ENCODE measurements around the gene HIVEP3. TPM values are rescaled to one million over a fixed set of nuclear protein-coding genes. Genes with fewer than 3 reads are reported as not detected.
A peak's percentile ranks its signal among the peaks of the same experiment; 100 is the strongest.

HIVEP3 gene
- total RNA-seq, 1 experiment from 2014 or later: 2.8 TPM

- Histone ChIP-seq H3K9me3 (replicated peaks) (no peaks in the 10 kb centered on the region), H3K4me3 (no peak overlapping the region), H3K4me1 (no peaks in the 10 kb centered on the region), H3K27me3 (no peaks in the 10 kb centered on the region), H3K27ac (no peak overlapping the region), H3K36me3 (no peaks in the 10 kb centered on the region)
- no peak for DNase-seq
Observed at GRCh38 chr1:41803656-41804055, 115.1 kb downstream of the HIVEP3 start.

- Histone ChIP-seq H3K27me3 (no peaks in the 10 kb centered on the region), H3K9me3 (replicated peaks) (no peaks in the 10 kb centered on the region), H3K27ac (no peak overlapping the region), H3K4me1 (no peaks in the 10 kb centered on the region), H3K4me3 (no peak overlapping the region), H3K36me3 (no peaks in the 10 kb centered on the region)
- DNase-seq: no peak
Observed at GRCh38 chr1:41802532-41803501, 115.9 kb downstream of the HIVEP3 start.

- no peak for DNase-seq
- no peaks in the 10 kb centered on the region for H3K9me3 ChIP-seq (replicated peaks)
- H3K27ac ChIP-seq: no peak overlapping the region
- no peaks in the 10 kb centered on the region for H3K36me3 ChIP-seq
- H3K27me3 ChIP-seq: no peaks in the 10 kb centered on the region
- H3K4me3 ChIP-seq: no peak overlapping the region
- H3K4me1 ChIP-seq: no peaks in the 10 kb centered on the region
Observed at GRCh38 chr1:41800311-41800829, 118.4 kb downstream of the HIVEP3 start.

- Histone ChIP-seq H3K4me3 (no peak overlapping the region), H3K36me3 (no peaks in the 10 kb centered on the region), H3K4me1 (no peaks in the 10 kb centered on the region), H3K9me3 (replicated peaks) (no peaks in the 10 kb centered on the region), H3K27me3 (no peaks in the 10 kb centered on the region; the same call in 1 of the 2 replicates), H3K27ac (no peak overlapping the region)
- DNase-seq: no peak
Observed at GRCh38 chr1:41799723-41800122, 119.0 kb downstream of the HIVEP3 start.

- H3K27me3 ChIP-seq: no peaks in the 10 kb centered on the region; the same call in 1 of the 2 replicates
- no peaks in the 10 kb centered on the region for H3K9me3 ChIP-seq (replicated peaks)
- no peaks in the 10 kb centered on the region; the same call in 1 of the 2 replicates for H3K4me1 ChIP-seq
- H3K4me3 ChIP-seq: no peak overlapping the region
- H3K36me3 ChIP-seq: no peaks in the 10 kb centered on the region
- H3K27ac ChIP-seq: no peak overlapping the region
- no peak for DNase-seq
Observed at GRCh38 chr1:41799205-41799604, 119.5 kb downstream of the HIVEP3 start.

GRCh38 chr1:41795205-41795762 is 123.4 kb downstream of the HIVEP3 start:
- Histone ChIP-seq H3K4me3 (no peak overlapping the region), H3K4me1 (no peaks in the 10 kb centered on the region; the same call in 1 of the 2 replicates), H3K27me3 (no peaks in the 10 kb centered on the region; the same call in 1 of the 2 replicates), H3K36me3 (no peaks in the 10 kb centered on the region), H3K27ac (no peak overlapping the region), H3K9me3 (replicated peaks) (peaks cover 6% of the 10 kb centered on the region; the same call in 1 of the 2 replicates)
- peak in 1 of 2 experiments; percentile 38 for DNase-seq

- DNase-seq: no peak
- Histone ChIP-seq H3K4me3 (no peak overlapping the region), H3K4me1 (no peaks in the 10 kb centered on the region; the same call in 1 of the 2 replicates), H3K27me3 (no peaks in the 10 kb centered on the region; the same call in 1 of the 2 replicates), H3K36me3 (no peaks in the 10 kb centered on the region), H3K27ac (no peak overlapping the region), H3K9me3 (replicated peaks) (peaks cover 6% of the 10 kb centered on the region; the same call in 1 of the 2 replicates)
Observed at GRCh38 chr1:41794031-41794430, 124.7 kb downstream of the HIVEP3 start.

- Histone ChIP-seq H3K27me3 (no peaks in the 10 kb centered on the region; the same call in 1 of the 2 replicates), H3K9me3 (replicated peaks) (peaks cover 6% of the 10 kb centered on the region; the same call in 1 of the 2 replicates), H3K4me3 (no peak overlapping the region), H3K36me3 (no peaks in the 10 kb centered on the region), H3K4me1 (no peaks in the 10 kb centered on the region; the same call in 1 of the 2 replicates), H3K27ac (no peak overlapping the region)
- DNase-seq: no peak
Observed at GRCh38 chr1:41792485-41792770, 126.3 kb downstream of the HIVEP3 start.

GRCh38 chr1:41791667-41792484 is 126.8 kb downstream of the HIVEP3 start:
- no peaks in the 10 kb centered on the region for H3K36me3 ChIP-seq
- no peak overlapping the region for H3K4me3 ChIP-seq
- H3K27me3 ChIP-seq: no peaks in the 10 kb centered on the region; the same call in 1 of the 2 replicates
- H3K4me1 ChIP-seq: no peaks in the 10 kb centered on the region; the same call in 1 of the 2 replicates
- peaks cover 6% of the 10 kb centered on the region; the same call in 1 of the 2 replicates for H3K9me3 ChIP-seq (replicated peaks)
- H3K27ac ChIP-seq: no peak overlapping the region
- no peak for DNase-seq

- Histone ChIP-seq H3K4me3 (no peak overlapping the region), H3K4me1 (no peaks in the 10 kb centered on the region; the same call in 1 of the 2 replicates), H3K36me3 (no peaks in the 10 kb centered on the region), H3K27me3 (no peaks in the 10 kb centered on the region; the same call in 1 of the 2 replicates), H3K27ac (no peak overlapping the region), H3K9me3 (replicated peaks) (peaks cover 6% of the 10 kb centered on the region; the same call in 1 of the 2 replicates)
- no peak for DNase-seq
Observed at GRCh38 chr1:41790351-41790750, 128.4 kb downstream of the HIVEP3 start.

GRCh38 chr1:41789661-41790330 is 128.9 kb downstream of the HIVEP3 start:
- DNase-seq: no peak
- Histone ChIP-seq H3K4me1 (no peaks in the 10 kb centered on the region; the same call in 1 of the 2 replicates), H3K27ac (no peak overlapping the region), H3K4me3 (no peak overlapping the region), H3K36me3 (no peaks in the 10 kb centered on the region), H3K9me3 (replicated peaks) (peaks cover 6% of the 10 kb centered on the region; the same call in 1 of the 2 replicates), H3K27me3 (no peaks in the 10 kb centered on the region; the same call in 1 of the 2 replicates)

GRCh38 chr1:41788427-41788826 is 130.3 kb downstream of the HIVEP3 start:
- Histone ChIP-seq H3K27ac (no peak overlapping the region), H3K4me3 (no peak overlapping the region)

GRCh38 chr1:41784531-41785274 is 134.0 kb downstream of the HIVEP3 start:
- H3K27me3 ChIP-seq: peaks cover 7% of the 10 kb centered on the region; the same call in 1 of the 2 replicates
- no peaks in the 10 kb centered on the region for H3K4me1 ChIP-seq
- no peak overlapping the region for H3K4me3 ChIP-seq
- H3K36me3 ChIP-seq: no peaks in the 10 kb centered on the region
- no peak overlapping the region for H3K27ac ChIP-seq
- DNase-seq: no peak
- no peaks in the 10 kb centered on the region for H3K9me3 ChIP-seq (replicated peaks)

More at GRCh38 chr1:41788427-41788826, 130.3 kb downstream of the HIVEP3 start:
- H3K27me3 ChIP-seq: no peaks in the 10 kb centered on the region
- no peaks in the 10 kb centered on the region for H3K4me1 ChIP-seq
- peaks cover 4% of the 10 kb centered on the region; the same call in 1 of the 2 replicates for H3K9me3 ChIP-seq (replicated peaks)
- no peak for DNase-seq
- H3K36me3 ChIP-seq: no peaks in the 10 kb centered on the region

All from SJCRH30 (cell line).